ENCODE data around the gene ADGRG6. TPM values are rescaled to one million over a fixed set of nuclear protein-coding genes. Genes with fewer than 3 reads are reported as not detected.

The ADGRG6 gene
- 107 and 120 TPM in 2 replicates for total RNA-seq

GRCh38 chr6:142301651-142302391 lies at the start of gene ADGRG6:
ADGRG6 (plus strand) TSS chr6:142302007; CDS start chr6:142302330, 323 bp downstream.

Other genes with a start within 250 kb of the ADGRG6 start
- gene GJE1, start 169.1 kb upstream of the ADGRG6 start, total RNA-seq: not detected in 2 replicates
- gene NMBR, start 154.9 kb upstream of the ADGRG6 start, total RNA-seq: 0.11 TPM in 1 of 2 replicates, not detected in the other
- 49.9 and 97.5 TPM in 2 replicates for gene VTA1, start 154.7 kb upstream of the ADGRG6 start, total RNA-seq